ENCODE measurements around the gene BEX3.

DNA sequence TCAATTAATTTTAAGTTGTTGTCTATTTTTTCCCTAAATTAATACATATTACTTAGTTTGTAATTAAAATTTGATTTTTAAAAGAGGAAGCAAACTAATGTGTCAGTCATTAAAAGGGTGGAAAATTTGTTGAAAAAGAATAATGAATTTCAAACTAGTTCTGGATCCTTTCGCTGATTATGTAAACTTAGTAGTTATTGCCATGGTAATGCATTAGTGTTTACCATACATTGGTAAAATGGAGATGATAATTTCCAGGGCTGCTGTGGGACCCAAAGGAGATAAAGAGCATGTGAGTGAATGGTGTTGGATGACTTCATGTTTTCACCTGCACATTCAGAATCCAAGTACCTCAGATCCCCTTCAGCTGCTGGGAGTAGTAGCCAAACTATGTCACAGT, 6.5 kb downstream of the BEX3 start:
- TF ChIP-seq, protein P1, sequence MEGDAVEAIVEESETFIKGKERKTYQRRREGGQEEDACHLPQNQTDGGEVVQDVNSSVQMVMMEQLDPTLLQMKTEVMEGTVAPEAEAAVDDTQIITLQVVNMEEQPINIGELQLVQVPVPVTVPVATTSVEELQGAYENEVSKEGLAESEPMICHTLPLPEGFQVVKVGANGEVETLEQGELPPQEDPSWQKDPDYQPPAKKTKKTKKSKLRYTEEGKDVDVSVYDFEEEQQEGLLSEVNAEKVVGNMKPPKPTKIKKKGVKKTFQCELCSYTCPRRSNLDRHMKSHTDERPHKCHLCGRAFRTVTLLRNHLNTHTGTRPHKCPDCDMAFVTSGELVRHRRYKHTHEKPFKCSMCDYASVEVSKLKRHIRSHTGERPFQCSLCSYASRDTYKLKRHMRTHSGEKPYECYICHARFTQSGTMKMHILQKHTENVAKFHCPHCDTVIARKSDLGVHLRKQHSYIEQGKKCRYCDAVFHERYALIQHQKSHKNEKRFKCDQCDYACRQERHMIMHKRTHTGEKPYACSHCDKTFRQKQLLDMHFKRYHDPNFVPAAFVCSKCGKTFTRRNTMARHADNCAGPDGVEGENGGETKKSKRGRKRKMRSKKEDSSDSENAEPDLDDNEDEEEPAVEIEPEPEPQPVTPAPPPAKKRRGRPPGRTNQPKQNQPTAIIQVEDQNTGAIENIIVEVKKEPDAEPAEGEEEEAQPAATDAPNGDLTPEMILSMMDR (IDR thresholded peaks at IDR 0.05): no peak
- no peak for TF ChIP-seq POLR2A (IDR thresholded peaks at IDR 0.05)
